Bronchial epithelial cell (primary cell): ENCODE data around the gene SBNO2. TPM values are rescaled to one million over a fixed set of nuclear protein-coding genes. Genes with fewer than 3 reads are reported as not detected.

Experiments
- DNase-seq: peaks from one replicate; pipeline ENCODE4 v3.0.0-alpha.2; 2010; ENCODE audit warnings: low read depth
- FAIRE-seq: peaks from 2 replicates; lab custom pipeline; 2011; peaks lifted over from hg19 to GRCh38; lab: Jason Lieb, UNC
- H3K27me3 ChIP-seq: 2 replicates; pipeline ENCODE4 v1.5.1; 2011; ENCODE audit warnings: low read length; ENCODE audit not compliant: control insufficient read depth, insufficient read depth
- H3K36me3 ChIP-seq: 2 replicates; pipeline ENCODE4 v1.5.1; 2011; ENCODE audit warnings: low read length; ENCODE audit not compliant: control insufficient read depth, insufficient read depth
- H3K4me3 ChIP-seq: 2 replicates; pipeline ENCODE4 v1.5.1; 2011; ENCODE audit warnings: mild to moderate bottlenecking, low read depth, low read length, control low read depth
- CTCF ChIP-seq: IDR thresholded peaks from 2 replicates; pipeline ENCODE4 v1.5.1; 2011; ENCODE audit warnings: mild to moderate bottlenecking, moderate library complexity, low read length, control low read depth, inconsistent platforms; ENCODE audit not compliant: insufficient read depth, severe bottlenecking
- total RNA-seq: library from RNA; depleted of rRNA; stranded (reverse); fragments of >200 nt; gene quantifications from 2 replicates; pipeline ENCODE4 v1.2.1, GENCODE V29; 2014

The SBNO2 gene
- total RNA-seq, 1 donor from 2014 or later = 16.8 TPM

- Histone ChIP-seq H3K36me3 (no peaks in the 10 kb centered on the region), H3K4me3 (no peak overlapping the region), H3K27me3 (no peaks in the 10 kb centered on the region)
- TF ChIP-seq CTCF = peak; percentile 44
- DNase-seq (peak; percentile 96), FAIRE-seq (no peak)
These were observed 3.5 kb upstream of the SBNO2 start for GRCh38 chr19:1177322-1178114.

DNA sequence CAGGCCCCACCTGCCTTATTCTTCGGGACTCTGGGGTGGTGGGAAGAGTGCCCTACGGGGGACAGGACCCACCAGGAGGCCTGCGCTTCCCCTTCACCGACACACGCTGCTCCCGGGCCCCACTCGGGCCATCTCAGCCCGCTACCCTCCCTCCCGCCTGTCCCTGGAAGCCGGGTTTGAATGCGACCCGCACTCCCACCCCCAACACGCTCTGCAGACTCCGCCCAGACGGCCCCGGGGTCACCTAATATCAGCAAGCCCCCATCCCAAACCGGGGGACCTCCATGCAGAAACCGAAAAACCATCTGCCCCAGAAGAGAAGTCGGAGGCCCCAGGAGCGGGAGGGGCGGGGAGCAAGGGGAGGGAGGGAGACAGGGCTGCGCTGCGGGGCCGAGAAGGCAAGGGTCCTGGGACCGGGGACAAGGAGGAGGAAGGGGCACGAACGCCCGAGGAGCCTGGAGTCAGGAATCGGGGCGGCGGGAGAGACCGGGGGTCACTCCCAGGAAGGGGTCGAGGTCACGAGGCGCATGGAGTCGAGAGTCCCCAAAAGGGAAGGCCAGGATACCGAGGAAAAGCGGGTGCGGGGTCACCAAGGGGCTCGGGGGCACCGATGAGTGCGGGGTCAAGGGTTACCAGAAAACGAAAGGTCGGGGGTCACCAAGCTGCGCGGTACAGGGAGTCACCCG is 766 bp downstream of the SBNO2 start:
- Histone ChIP-seq H3K36me3 (no peaks in the 10 kb centered on the region), H3K27me3 (no peaks in the 10 kb centered on the region), H3K4me3 (peak overlapping the region; percentile 87)
- no peak for TF ChIP-seq CTCF
- DNase-seq (no peak), FAIRE-seq (no peak)

DNA sequence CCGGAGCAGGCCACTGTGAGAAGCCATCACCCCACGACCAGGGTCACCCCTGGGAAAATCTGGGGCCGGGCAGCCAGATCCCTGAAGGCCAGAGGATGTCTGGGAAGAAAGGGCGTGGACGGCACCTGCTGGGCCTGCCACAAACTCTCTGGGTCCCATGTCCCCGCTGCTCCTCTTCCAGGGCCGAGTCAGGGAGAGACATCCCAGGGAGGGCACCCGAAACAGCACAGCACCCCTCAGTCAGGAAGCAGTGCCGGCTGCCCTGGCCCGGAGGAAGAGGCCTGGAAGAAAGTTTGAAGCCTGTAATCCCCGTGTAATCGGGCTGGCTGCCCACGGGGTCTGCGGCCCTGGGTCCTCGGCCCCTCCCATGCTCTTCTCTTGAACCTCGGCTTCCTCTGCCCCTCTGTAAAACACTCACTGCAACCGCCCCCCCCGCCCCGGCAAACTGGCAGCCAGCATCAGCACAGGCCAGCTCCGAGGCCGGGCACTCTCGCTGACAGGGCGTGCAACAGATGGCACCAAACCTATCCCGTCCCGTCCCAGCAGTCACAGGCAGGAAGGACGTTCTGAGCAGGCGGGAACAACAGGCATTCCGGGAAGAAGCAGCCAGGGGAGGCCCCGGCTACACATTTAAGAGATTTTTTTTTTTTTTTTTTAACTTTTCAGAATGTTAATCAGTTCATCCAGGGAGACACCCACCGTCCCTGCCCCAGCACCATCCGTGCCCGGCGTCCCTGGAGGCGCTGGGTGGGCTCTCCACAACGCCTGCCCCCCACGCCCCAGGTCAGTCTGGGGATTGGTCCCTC is 1.5 kb downstream of the SBNO2 start:
- no peak for TF ChIP-seq CTCF
- FAIRE-seq (no peak), DNase-seq (no peak)
- H3K36me3 ChIP-seq = no peaks in the 10 kb centered on the region
- H3K27me3 ChIP-seq = no peaks in the 10 kb centered on the region
- peak overlapping the region; percentile 87 for H3K4me3 ChIP-seq

DNA sequence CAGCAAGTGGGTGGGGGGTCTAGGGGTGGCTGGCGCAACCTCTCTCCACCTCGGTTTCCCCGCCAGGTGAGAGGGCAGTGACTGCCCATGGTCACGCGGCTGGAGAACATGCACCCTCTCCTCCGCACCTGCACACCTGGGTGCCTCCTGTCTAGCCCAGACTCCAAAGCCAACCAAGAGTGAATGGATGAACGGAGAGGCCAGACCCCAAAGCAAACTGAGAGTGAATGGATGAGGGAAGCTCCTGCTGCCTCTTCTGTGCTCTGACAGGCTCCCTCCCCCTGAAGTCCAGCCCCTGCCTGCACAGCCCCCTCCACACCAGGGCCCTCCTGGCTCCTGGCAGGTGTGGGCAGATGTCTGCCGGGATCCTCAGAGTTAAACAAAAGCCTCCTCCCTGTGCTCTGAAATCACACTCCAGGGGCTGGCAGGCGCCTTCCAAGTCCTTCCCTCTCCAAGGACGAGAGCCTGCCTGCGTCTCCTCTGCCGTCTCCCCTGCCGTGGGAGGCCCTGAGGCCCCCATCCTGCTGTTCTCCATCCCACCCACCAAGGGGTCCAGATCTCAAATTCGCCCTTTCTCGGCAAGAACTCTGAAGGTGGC is 2.2 kb downstream of the SBNO2 start:
- peak overlapping the region; percentile 87 for H3K4me3 ChIP-seq
- no peak for FAIRE-seq
- no peak for DNase-seq

More for the DNA sequence above, 2.2 kb downstream of the SBNO2 start:
- TF ChIP-seq CTCF = no peak
- Histone ChIP-seq H3K27me3 (no peaks in the 10 kb centered on the region), H3K36me3 (peaks cover 6% of the 10 kb centered on the region)
